Brain microvascular endothelial cell (primary cell): ENCODE data around the gene HES1.

Experiments
- DNase-seq: peaks from one replicate; pipeline ENCODE4 v3.0.0-alpha.2; 2020
- H3K27ac ChIP-seq: fragments of 250-450 bp; sonication (Bioruptor Pico); 2 replicates; pipeline ENCODE4 v1.5.1; 2020; ENCODE audit warnings: mild to moderate bottlenecking, moderate library complexity
- H3K27me3 ChIP-seq: fragments of 250-450 bp; sonication (Bioruptor Pico); replicated peaks from 2 replicates; pipeline ENCODE4 v1.5.1; 2020; ENCODE audit warnings: mild to moderate bottlenecking
- H3K36me3 ChIP-seq: fragments of 250-450 bp; sonication (Bioruptor Pico); replicated peaks from 2 replicates; pipeline ENCODE4 v1.5.1; 2020; ENCODE audit warnings: mild to moderate bottlenecking
- H3K4me3 ChIP-seq: 2 replicates; pipeline ENCODE4 v1.5.1; 2011; ENCODE audit warnings: low read depth, mild to moderate bottlenecking, control low read depth, low read length, moderate library complexity
- in situ Hi-C: cut with HindIII; loops from 2 replicates; pipeline ENCODE4 v1.10.0; 2017; ENCODE audit warnings: low sequenced_read_pairs, low pct_ligation_motif_present
- TF ChIP-seq, protein P1 (sequence below): IDR thresholded peaks from 2 replicates; pipeline ENCODE4 v1.5.1; 2011; ENCODE audit warnings: low read depth, mild to moderate bottlenecking, moderate library complexity, low read length, control low read depth, inconsistent platforms; ENCODE audit errors: missing control alignments

The HES1 gene

DNA sequence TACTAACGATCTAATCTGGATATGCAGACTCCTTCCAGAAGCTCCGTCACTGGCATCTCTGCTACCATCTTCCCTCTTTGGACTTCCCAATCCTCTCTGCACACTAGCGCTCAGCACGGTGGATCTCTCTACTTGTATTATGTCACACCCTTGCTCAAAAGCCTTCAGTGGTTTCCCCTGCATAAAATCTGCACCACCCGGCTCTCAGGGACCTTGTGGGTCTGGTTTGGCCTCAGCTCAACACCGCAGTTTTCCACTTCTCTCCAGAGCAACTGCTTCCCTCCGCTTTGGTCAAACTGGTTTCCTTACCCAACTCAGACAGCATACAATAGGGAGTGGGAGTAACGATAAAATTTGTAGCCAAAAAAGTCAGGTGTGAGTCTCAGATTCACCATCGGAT lies 30.7 kb upstream of the HES1 start:
- DNase-seq, result no peak
- TF ChIP-seq, protein P1, sequence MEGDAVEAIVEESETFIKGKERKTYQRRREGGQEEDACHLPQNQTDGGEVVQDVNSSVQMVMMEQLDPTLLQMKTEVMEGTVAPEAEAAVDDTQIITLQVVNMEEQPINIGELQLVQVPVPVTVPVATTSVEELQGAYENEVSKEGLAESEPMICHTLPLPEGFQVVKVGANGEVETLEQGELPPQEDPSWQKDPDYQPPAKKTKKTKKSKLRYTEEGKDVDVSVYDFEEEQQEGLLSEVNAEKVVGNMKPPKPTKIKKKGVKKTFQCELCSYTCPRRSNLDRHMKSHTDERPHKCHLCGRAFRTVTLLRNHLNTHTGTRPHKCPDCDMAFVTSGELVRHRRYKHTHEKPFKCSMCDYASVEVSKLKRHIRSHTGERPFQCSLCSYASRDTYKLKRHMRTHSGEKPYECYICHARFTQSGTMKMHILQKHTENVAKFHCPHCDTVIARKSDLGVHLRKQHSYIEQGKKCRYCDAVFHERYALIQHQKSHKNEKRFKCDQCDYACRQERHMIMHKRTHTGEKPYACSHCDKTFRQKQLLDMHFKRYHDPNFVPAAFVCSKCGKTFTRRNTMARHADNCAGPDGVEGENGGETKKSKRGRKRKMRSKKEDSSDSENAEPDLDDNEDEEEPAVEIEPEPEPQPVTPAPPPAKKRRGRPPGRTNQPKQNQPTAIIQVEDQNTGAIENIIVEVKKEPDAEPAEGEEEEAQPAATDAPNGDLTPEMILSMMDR, result no peak
- H3K36me3 ChIP-seq, result no peaks in the 10 kb centered on the region
- in situ Hi-C loops, result no loop called here
- H3K27ac ChIP-seq, result no peak overlapping the region
- peaks cover 60% of the 10 kb centered on the region for H3K27me3 ChIP-seq
- H3K4me3 ChIP-seq, result no peak overlapping the region

DNA sequence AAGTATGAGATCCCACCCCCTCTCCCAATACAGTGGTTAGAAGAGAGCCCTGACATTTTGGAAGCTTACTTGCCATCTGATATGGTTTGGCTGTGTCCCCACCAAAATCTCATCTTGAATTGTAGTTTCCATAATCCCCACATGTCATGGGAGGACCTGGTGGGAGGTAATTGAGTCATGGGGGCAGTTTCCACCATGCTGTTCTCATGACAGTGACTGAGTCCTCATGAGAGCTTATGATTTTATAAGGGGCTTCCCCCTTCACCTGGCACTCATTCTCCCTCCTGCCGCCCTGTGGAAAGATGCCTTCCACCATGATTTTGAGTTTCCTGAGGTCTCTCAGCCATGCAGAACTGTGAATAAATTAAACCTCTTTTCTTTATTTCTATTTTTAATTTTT lies 28.8 kb upstream of the HES1 start:
- Histone ChIP-seq H3K4me3 (no peak overlapping the region), H3K36me3 (no peaks in the 10 kb centered on the region), H3K27ac (no peak overlapping the region), H3K27me3 (peaks cover 43% of the 10 kb centered on the region)
- no peak for DNase-seq
- in situ Hi-C loops, result no loop called here
- TF ChIP-seq, protein P1, result no peak

DNA sequence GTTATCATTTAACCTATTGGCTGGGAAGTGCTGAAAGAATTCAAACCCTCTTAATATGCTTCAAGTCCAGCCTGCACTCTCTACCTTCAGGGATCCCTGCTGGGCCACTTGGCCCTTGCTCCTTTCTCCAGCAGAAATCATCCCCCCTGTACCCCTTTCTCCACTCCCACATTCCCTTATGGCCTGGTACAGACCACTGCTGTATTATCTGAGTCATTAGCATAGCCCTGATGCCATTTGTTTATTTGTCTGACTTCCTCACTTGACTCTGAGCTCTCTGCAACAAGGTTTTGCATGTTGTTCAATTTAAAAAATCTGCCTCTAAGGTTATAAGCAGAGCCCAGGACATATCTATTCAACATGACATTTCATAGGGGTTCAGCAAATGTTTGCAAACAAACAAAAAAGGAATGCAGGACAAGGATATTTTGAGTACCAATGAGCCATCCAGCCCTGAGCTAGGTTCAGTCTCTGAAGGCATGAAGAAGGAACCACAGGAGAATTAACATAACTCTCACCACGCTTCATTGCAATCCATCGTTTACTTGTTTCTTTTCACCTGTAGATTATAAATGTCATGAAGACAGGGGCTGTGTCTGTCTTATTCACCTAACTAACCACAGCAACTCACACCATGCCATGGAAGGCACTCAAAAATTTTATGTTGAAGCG lies 26.6 kb upstream of the HES1 start:
- no peak overlapping the region for H3K4me3 ChIP-seq
- DNase-seq, result no peak
- in situ Hi-C loops, result no loop called here

DNA sequence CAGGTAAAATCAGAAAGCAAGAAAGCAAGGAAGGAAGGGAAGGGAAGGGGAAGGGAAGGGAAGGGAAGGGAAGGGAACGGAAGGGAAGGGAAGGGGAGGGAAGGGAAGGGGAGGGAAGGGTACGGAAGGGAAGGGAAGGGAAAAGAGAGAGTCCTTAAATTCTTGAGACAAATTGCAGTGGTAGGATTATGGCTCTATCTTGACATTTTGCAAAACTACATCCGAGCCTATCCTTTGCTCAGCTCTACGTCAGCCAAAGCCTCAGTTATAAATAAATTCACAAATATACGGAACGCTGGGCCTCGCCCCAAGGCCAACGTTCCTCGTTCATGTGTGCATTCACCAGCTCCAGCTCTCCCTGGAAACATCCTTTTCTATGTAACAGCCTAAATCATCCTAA lies 25.5 kb upstream of the HES1 start:
- in situ Hi-C loops, result no loop called here
- no peak overlapping the region for H3K4me3 ChIP-seq

More for the DNA sequence above, 26.6 kb upstream of the HES1 start:
- Histone ChIP-seq H3K27me3 (peaks cover 38% of the 10 kb centered on the region), H3K27ac (no peak overlapping the region), H3K36me3 (no peaks in the 10 kb centered on the region)
- TF ChIP-seq, protein P1, result no peak

DNA sequence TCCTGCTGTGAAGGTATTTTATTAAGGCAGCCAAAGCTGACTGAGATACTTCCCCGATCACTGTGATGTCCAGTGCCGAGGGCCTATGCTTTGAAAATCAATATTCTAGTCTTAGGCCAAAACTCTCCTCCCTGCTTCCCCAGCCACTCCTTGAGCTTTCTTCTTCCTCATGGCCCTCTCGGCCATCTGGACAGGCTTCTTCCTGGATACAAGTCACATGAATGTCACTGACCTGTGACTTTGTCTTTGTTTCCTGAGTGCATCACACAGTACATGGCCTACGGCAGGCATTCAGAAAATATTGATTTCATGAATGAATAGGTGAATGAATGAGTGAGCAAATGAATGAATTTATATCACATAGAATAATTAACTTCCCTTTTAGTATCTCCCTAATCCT lies 24.6 kb upstream of the HES1 start:
- in situ Hi-C loops, result no loop called here
- H3K27ac ChIP-seq, result no peak overlapping the region
- no peak for DNase-seq
- peaks cover 33% of the 10 kb centered on the region for H3K27me3 ChIP-seq
- no peaks in the 10 kb centered on the region for H3K36me3 ChIP-seq
- H3K4me3 ChIP-seq, result no peak overlapping the region
- TF ChIP-seq, protein P1, result no peak

More for the DNA sequence above, 25.5 kb upstream of the HES1 start:
- no peaks in the 10 kb centered on the region for H3K36me3 ChIP-seq
- H3K27ac ChIP-seq, result no peak overlapping the region
- H3K27me3 ChIP-seq, result peaks cover 32% of the 10 kb centered on the region
- TF ChIP-seq, protein P1, result no peak
- DNase-seq, result no peak
